RKO (cell line): ENCODE results near the gene NEUROD2.

Experiments used
- DNase-seq: peaks from one replicate; pipeline ENCODE4 v3.0.0-alpha.2; 2016; ENCODE audit warnings: low spot score

Gene NEUROD2

GRCh38 chr17:39635614-39636176, 28.0 kb upstream of the NEUROD2 start:
- no peak for DNase-seq

DNA sequence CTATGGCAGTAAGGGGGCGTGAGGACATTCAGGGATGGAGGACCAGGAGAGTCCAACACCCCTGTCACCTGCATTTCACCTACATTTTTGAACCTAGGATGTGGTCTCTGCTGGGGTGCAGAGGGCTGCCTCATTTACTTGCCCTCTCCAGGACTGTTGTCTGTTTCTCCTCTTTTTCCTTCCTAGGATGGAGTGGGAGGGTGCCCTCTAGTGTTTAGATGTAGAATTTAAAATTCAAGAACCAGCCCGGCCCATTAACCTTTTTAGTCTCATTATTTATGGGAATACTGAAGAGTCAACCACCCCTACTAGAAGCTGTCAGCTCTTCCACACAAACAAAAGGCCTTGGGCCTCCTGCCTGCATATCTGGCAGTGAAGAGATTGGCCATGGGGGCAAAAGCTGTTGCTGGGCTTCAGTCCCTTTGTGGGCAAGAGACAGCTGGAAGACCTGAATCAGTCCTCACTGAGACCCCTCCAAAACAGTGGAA, 26.7 kb upstream of the NEUROD2 start:
- DNase-seq = peak; percentile 72

DNA sequence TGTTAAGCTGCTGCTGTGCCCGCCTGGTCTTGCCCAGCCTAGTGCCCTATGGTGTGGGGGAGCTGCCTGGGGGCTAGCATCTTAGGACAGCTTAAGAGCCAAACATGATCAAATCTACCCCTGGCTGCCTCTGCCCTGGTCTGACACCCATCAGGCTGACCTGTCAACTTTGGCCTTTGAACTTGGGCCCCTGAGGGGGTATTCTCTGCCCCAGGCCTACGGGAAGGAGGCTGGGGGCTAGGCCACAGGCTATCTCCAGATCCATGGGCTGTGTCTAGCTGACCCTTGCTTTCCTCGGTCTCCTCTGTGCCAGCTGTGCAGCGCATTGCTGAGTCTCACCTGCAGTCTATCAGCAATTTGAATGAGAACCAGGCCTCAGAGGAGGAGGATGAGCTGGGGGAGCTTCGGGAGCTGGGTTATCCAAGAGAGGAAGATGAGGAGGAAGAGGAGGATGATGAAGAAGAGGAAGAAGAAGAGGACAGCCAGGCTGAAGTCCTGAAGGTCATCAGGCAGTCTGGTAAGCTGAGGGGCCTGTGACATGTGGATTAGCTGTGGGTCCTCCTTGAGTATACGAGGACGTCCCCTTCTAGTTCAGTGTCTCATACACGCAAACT, 26.0 kb upstream of the NEUROD2 start:
- DNase-seq = no peak

DNA sequence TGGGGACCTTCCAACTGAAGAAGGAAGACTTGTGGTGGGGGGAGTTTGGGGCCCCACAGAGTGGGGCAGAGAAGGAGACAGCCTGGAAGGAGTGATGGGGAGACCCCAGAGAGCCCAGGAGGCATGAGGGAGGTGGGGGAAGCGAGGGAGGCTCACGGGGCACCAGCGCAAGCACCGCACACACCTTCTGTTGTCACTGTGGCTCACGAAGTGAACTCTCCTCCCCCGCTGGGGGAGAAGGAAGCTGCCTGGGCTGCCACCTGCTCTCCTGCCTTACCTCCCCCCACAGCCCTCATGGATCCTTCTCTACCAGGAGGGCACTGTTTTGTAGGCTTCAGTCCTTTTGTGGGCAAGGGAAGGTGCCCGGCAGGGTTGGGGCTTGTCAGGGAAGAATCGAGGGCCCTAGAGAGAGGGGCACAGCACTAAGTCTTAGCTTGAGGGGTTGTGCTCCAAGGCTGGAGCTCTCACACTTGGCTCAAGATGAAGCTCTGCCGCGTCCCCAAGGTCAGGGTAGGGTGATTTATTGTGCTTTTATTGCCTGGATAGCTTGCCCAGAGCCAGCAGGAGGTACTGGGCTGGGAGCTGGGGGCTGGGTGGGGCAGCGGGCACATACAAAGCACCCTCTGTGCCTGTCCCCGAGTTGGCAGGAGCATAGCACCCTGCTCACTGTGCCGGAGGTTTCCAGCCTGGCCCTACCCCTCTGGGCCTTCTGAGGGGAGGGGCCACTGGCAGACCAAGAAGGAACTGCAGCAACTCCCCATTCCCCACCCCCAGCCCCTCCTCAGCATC, 24.6 kb upstream of the NEUROD2 start:
- no peak for DNase-seq

GRCh38 chr17:39631403-39631802, 23.7 kb upstream of the NEUROD2 start:
- no peak for DNase-seq

- no peak for DNase-seq
Observed at GRCh38 chr17:39629898-39630297, 22.2 kb upstream of the NEUROD2 start.

GRCh38 chr17:39629494-39629880, 21.8 kb upstream of the NEUROD2 start:
- DNase-seq = no peak

DNA sequence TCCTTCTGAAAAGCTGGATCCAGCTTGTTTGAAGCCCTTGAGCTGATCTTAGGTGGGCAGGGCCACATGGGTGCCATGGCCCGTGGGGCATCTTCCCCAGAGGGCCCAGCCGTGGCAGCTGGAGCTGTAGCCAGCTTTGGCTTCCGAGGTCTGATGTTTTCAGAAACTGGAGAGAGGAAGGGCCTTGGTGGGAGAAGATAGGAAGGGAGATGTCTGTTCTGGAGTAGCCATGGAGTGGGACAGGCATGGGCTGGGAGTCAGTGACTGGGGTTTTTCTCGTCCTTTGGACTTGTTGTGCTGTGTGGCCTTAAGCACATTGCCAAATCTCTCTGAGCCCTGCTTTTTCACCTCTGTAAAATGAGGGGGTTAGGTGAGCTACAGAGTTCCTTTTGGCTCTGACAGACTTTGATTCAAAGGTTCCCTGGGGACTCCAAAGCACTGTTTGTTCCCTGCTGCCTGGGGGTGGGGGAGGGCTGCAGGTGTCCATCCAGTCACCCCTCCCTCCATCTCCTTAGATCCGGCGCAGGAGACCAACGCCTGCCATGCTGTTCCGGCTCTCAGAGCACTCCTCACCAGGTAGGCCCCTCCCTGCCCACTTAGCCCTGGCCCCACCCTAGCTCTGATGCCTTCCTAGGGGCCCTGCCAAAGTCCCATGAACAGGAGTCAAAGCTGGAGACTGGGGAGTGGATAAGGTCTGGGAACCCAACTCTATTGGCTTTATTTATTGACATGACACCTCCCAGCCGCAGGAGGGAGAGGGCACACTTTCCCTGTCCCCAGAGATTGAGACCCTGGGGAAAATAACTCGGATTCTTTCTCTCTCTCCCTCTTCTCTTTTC, 21.2 kb upstream of the NEUROD2 start:
- no peak for DNase-seq

DNA sequence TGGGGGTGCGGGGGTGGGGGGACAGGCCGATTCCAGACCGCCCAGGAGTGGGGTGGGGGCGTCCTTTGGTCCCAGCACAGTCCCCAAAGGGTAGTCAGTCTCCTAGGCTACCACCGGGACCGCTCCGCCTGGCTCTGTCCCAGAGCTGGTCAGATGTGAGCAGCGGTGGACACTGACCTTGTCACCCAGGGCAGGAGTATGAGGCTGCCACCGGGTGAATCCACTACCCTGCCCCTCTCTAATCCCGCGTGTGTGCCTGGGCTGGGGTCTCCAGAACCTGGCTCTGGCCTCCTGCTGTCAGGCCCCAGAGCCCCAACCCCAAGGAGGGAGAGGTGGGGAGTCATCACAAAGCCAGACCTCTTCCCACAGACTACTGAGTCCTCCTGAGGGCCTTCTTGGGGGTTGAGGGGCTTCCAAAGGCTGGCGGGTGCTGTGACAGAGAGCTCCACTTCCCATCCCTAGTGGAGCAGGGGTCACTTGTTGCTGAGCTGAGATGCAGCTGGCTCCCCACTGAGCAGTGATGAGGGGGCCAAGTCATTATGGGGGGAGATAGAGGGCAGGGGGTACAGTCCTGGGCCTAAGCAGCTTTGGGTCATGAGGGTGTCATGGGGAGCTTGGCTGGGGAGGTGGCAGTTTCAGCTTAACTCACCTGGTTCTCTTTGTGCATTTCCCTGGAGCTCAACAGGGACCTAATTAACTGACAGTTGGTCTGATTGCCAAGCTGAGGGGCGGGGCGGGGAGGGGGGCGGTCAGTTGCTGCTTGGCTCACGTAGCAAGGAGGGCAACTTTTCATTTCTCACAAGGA, 20.2 kb upstream of the NEUROD2 start:
- DNase-seq = no peak

DNA sequence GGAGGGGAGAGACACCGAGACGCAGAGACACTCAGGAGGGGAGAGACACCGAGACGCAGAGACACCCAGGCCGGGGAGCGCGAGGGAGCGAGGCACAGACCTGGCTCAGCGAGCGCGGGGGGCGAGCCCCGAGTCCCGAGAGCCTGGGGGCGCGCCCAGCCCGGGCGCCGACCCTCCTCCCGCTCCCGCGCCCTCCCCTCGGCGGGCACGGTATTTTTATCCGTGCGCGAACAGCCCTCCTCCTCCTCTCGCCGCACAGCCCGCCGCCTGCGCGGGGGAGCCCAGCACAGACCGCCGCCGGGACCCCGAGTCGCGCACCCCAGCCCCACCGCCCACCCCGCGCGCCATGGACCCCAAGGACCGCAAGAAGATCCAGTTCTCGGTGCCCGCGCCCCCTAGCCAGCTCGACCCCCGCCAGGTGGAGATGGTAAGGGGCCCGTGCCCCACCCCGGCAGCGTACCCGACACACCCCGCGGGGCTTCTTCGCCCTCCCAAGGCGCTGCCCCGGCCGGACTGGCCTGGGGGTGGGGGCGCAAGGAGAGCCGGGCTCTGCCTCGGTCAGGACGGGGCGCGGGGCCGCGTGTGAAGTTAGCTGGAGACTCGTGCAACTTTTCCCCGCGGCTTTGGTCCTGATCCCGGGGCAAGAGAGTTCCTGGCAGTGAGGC, 19.5 kb upstream of the NEUROD2 start:
- no peak for DNase-seq

GRCh38 chr17:39626171-39627046, 18.7 kb upstream of the NEUROD2 start, which contains the start of gene PPP1R1B:
TSS of gene PPP1R1B (plus strand) at chr17:39626952. CDS start at chr17:39627393, 441 bp downstream.
- no peak for DNase-seq

GRCh38 chr17:39625198-39625785, 17.6 kb upstream of the NEUROD2 start:
- no peak for DNase-seq

- DNase-seq = no peak
Observed at GRCh38 chr17:39624313-39624712, 16.6 kb upstream of the NEUROD2 start.

- DNase-seq = peak; percentile 67
Observed at GRCh38 chr17:39623356-39623950, 15.7 kb upstream of the NEUROD2 start.

DNA sequence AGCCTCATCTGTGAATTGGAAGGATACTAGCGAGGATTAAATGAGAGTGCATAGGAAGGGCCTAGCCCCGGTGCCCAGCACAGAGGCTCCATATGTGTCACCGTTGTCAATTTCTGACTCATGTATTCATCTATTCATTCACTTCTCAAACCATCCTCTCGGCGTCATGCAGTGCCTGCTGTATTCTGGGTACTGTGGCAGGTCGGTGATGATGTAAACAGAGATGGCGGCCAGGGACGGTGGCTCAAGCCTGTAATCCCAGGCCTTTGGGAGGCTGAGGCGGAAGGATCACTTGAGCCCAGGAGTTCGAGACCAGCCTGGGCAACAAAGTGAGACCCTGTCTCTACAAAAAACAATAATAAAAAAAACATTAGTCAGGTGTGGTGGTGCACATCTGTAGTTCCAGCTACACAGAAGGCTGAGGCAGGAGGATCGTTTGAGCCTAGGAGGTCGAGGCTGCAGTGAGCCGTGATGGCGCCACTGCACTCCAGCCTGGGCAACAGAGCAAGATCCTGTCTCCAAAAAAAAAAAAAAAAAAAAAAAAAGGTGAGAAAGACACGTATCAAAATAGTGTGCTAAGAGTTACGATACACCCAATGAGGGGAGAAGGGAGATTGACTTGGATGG, 14.8 kb upstream of the NEUROD2 start:
- DNase-seq = peak; percentile 83

GRCh38 chr17:39621523-39622379, 14.0 kb upstream of the NEUROD2 start:
- DNase-seq = peak; percentile 84

GRCh38 chr17:39619786-39620101, 12.0 kb upstream of the NEUROD2 start:
- no peak for DNase-seq
